Astrocyte of the hippocampus (primary cell): ENCODE measurements around the gene PHF24.
"Not testable (repeated sequence)": the region's sequence is repeated elsewhere in the genome, so short reads cannot be mapped to it uniquely, and the experiment has no call there.

Source experiments
- DNase-seq: peaks from one replicate; pipeline ENCODE4 v3.0.0; 2011; ENCODE audit warnings: low read depth, low spot score

The PHF24 gene

GRCh38 chr9:34996905-34997279 is 38.8 kb downstream of the PHF24 start:
- DNase-seq, result no peak

- DNase-seq, result no peak
Observed at GRCh38 chr9:34997379-34997781, 39.3 kb downstream of the PHF24 start.

GRCh38 chr9:34998266-34998665 is 40.2 kb downstream of the PHF24 start:
- no peak for DNase-seq

DNA sequence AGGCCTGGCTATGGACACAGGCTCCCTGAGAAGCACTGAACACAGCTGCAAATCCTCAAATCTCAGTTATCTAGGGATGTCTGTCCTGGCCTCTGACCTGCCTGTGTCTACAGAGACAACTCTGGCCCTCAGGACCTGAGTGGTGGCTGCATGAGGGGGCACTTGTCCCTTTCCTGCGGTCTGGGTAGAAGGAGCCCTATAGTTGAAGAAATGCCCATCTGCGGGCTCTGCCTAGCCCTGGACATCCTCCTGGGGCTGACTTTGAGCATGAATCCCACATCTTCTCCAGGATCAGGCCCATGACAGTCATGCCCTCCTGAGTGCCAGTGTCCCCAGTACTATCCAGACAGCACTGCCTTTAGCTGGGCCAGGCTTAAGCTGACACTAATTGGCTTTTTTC is 41.5 kb downstream of the PHF24 start:
- DNase-seq, result no peak

DNA sequence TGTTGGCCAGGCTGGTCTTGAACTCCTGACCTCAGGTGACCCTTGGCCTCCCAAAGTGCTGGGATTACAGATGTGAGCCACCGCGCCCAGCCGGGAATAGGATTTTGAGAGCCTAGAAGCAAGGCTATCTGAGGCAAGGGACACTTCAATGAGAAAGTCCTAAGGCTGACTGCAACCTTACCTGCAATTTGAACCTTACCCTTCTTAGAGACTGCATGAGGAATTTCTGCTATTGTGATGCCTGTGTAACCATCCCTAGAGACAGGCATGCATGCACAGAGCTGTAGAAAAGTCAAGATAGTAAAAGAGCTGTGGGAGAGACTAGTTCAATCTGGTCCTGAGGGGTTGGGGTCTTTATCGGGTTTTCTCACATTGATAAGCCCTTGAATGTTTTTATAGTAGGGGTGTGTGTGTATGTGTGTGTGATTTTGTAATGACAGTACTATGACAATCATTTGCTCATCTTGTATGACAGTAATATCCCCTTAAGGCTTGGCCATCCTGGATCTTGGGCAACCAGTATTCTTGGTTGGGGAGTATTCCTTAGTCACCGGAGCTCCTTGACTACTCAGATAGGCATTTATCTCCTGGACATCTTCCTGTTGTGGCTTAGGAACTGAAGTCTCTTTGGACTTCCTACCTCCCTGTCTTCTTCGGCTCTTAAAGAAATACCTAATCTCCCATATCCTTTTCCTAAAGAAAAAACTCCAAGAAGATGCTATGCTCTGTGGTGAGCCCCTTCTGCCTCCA is 42.6 kb downstream of the PHF24 start:
- no peak for DNase-seq

- no peak for DNase-seq
Observed at GRCh38 chr9:35001285-35001677, 43.2 kb downstream of the PHF24 start.

DNA sequence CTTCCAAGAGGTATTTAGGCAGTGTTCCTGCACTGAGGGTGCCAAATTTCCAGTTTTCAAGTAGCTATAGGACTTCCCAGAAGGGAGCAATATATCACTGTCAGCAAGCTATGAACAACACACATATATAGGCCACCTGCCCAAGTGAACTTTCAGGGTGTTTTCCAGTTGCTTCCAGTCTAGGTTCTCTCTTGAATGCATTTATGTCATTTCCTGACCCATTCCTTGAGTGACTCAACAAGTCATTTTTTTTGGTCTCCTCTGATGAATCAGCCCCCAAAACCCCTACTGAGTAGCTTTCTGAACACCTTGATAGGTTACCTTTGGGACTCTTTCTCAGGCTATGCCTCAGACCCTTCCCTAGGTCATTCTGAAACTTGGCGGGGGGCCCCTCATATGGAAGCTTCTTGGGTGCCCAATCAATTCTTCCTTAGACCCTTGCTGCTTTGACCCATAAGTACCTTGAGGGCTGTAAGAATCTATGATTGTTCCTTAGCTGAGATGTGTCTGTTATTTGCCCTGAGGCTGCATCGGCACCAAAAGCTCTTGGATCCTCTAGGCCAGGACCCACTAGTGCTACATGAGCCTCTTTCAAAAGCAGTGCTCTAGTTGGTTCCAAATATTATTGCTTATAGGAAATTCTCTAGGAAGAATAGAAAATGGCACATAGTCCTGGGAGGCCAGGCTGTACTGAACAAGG is 43.9 kb downstream of the PHF24 start:
- DNase-seq, result no peak

DNA sequence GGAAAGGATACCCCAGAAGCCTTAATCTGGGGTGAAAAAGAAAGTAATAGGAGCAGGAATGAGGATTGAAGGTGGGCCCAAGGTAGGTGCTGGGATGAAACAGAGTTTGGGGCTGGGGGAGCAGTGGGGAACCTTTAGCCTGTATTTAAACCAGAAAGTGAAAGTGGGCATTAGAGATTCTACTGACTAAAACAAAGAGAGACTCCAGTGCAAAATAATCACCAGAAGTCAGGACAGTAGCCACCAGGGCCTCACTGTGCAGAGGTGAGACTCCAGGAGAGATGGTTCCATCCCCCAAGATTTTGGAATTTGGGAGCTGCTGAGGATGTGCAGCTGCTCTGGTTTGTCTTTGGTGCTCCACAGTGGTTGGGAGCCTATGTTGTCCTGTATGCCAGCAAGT is 44.5 kb downstream of the PHF24 start:
- no peak for DNase-seq

- DNase-seq, result not testable (repeated sequence)
Observed at GRCh38 chr9:35004299-35004698, 46.2 kb downstream of the PHF24 start.

DNA sequence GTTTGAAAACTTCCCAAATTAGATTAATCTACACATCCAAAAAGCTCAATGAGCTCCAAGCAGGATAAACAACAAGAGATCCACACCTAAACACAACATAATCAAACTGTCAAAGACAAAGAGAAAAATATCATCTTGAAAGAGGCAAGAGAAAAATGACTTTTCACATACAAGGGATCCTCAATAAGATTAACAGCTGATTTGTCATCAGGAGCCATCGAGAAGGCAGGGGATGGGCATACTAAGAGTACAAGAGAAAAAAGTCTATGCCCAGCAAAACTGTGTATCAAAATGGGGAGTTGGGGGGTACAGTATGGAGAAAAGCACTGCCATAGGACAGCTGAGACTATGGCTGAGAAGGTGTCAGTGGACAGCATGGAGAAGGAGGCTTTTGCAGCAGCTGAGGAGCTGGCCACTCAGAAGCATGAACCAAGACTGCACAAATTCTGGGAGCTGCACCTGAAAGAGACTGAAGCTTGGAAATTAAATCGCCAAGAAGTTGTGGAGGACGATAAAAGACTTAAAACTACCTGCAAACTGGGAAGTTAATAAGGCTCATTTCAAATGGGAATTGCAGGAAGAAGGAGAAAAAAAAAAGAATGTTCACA is 52.4 kb downstream of the PHF24 start:
- DNase-seq, result no peak

- DNase-seq, result no peak
Observed at GRCh38 chr9:35014517-35014916, 56.4 kb downstream of the PHF24 start.

- DNase-seq, result not testable (repeated sequence)
Observed at GRCh38 chr9:35023443-35023842, 65.4 kb downstream of the PHF24 start.

DNA sequence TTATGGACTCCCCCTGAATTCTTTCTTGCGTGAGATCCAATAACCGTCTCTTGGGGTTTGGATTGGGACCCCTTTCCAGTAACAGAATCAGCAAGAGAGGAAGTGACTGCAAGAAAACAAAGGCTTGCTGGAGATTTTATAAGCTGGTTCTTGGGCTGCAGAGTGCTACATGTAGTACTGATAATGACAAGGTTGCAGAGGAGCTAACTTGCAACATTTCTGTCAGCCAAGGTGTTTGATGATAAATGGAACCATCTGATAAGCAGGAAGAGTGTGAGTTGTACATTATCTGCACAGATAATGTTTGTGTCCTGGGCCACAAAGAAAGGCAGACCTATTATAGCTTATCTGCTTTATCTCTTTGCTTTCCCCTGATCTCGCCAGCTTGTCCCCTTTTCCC is 68.6 kb downstream of the PHF24 start:
- no peak for DNase-seq

- no peak for DNase-seq
Observed at GRCh38 chr9:35027374-35027773, 69.3 kb downstream of the PHF24 start.

DNA sequence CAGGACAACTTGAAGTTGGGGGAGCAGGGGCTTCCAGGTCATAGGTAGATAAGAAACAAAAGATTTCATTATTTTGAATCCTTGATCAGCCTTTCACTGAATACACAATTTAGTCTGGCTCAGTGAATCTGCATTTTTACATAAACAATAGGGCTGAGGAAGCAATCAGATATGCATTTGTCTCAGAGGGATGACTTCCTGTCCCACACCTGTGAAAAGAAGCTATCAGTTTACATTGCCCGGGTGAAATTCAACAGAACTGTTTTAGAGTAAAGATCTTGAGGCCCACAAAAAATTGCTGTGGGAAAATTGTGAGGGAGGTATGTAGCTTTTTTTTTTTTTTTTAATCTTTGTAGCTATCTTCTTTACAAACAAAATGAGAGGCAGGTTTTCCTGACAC is 69.8 kb downstream of the PHF24 start:
- no peak for DNase-seq

GRCh38 chr9:35028341-35028740 is 70.3 kb downstream of the PHF24 start:
- DNase-seq, result no peak

DNA sequence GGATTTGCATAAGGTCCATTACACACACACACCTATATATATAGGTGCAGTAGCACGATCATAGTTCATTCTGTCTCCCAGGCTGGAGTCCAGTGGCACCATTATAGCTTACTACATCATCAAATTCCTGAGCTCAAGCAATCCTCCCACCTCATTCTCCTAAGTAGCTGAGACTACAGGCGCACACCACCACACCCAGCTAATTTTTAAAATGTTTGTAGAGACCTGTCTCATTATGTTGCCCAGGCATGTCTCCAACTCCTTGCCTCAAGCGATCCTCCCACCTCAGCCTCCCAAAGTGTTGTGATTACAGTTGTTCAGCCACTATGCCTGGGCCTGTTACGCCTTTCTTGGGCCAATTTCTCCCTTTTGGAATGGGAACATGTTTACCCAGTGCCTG is 71.2 kb downstream of the PHF24 start:
- no peak for DNase-seq

- DNase-seq, result no peak
Observed at GRCh38 chr9:35029852-35030251, 71.8 kb downstream of the PHF24 start.
